ENCODE data around the gene SHC3. TPM values are rescaled to one million over a fixed set of nuclear protein-coding genes. Genes with fewer than 3 reads are reported as not detected.

The SHC3 gene
- total and polyA plus RNA-seq, 12 donors: 5.6 to 56.7 (median 20.9) TPM

- peak in 3 of 7 donors; percentile 58 to 74 (median 71) for DNase-seq
- H3K4me3 ChIP-seq: no peak overlapping the region
- no peaks in the 10 kb centered on the region for H3K36me3 ChIP-seq (replicated peaks in 1 of 2)
- H3K4me1 ChIP-seq (replicated peaks in 1 of 2): peaks cover 42 to 52% of the 10 kb centered on the region in 2 donors
- TF ChIP-seq POLR2A (IDR thresholded peaks at IDR 0.05): no peak
- TF ChIP-seq CTCF (IDR thresholded peaks at IDR 0.05): no peak
- no peaks in the 10 kb centered on the region for H3K9me3 ChIP-seq (replicated peaks in 1 of 3)
- 88 to 98% (median 97%) methylated on average over 3 to 4 of the region's 4 CpGs for WGBS, 4 donors
- intact Hi-C loops (cut with DNase I): no loop called here
- H3K27ac ChIP-seq: peak overlapping the region in 4 of 5 donors; percentile 88 to 92 (median 90)
- H3K27me3 ChIP-seq: no peaks in the 10 kb centered on the region
Measured at GRCh38 chr9:89020754-89021153, 157.9 kb downstream of the SHC3 start.

GRCh38 chr9:89015336-89015735 is 163.3 kb downstream of the SHC3 start:
- peaks cover 0 to under 1% of the 10 kb centered on the region in 2 donors for H3K4me1 ChIP-seq (replicated peaks in 1 of 2)
- intact Hi-C loops (cut with DNase I): loop anchor here (10.0 kb wide), 1 partner anchor 259 kb away; no protein-coding TSS in a partner anchor
- no peak for DNase-seq
- H3K4me3 ChIP-seq: no peak overlapping the region
- H3K36me3 ChIP-seq (replicated peaks in 1 of 2): no peaks in the 10 kb centered on the region
- H3K9me3 ChIP-seq (replicated peaks in 1 of 3): no peaks in the 10 kb centered on the region
- H3K27ac ChIP-seq: no peak overlapping the region
- H3K27me3 ChIP-seq: no peaks in the 10 kb centered on the region
- TF ChIP-seq POLR2A (IDR thresholded peaks at IDR 0.05) (no peak), CTCF (IDR thresholded peaks at IDR 0.05) (no peak)
- WGBS, 4 donors: 91 to 100% (median 96%) methylated on average over 2 of the region's 2 CpGs

- DNase-seq: no peak
Measured at GRCh38 chr9:89014153-89014552, 164.5 kb downstream of the SHC3 start.

GRCh38 chr9:89013660-89014059 is 165.0 kb downstream of the SHC3 start:
- peak in 1 of 7 donors; percentile 11 for DNase-seq
- intact Hi-C loops (cut with DNase I): loop anchor here (10.0 kb wide), 1 partner anchor 261 kb away; no protein-coding TSS in a partner anchor
- H3K4me3 ChIP-seq: no peak overlapping the region
- H3K4me1 ChIP-seq (replicated peaks in 1 of 2): no peaks in the 10 kb centered on the region
- no peaks in the 10 kb centered on the region for H3K9me3 ChIP-seq (replicated peaks in 1 of 3)
- WGBS, 4 donors: 88 to 100% (median 96%) methylated on average over 1 of the region's 1 CpG
- no peaks in the 10 kb centered on the region for H3K36me3 ChIP-seq (replicated peaks in 1 of 2)
- H3K27ac ChIP-seq: no peak overlapping the region
- H3K27me3 ChIP-seq: no peaks in the 10 kb centered on the region
- TF ChIP-seq POLR2A (IDR thresholded peaks at IDR 0.05) (no peak), CTCF (IDR thresholded peaks at IDR 0.05) (no peak)

More at GRCh38 chr9:89014153-89014552, 164.5 kb downstream of the SHC3 start:
- TF ChIP-seq CTCF (IDR thresholded peaks at IDR 0.05): no peak
- TF ChIP-seq POLR2A (IDR thresholded peaks at IDR 0.05): no peak
- H3K27ac ChIP-seq: no peak overlapping the region
- H3K4me1 ChIP-seq (replicated peaks in 1 of 2): no peaks in the 10 kb centered on the region
- intact Hi-C loops (cut with DNase I): loop anchor here (10.0 kb wide), 1 partner anchor 261 kb away; no protein-coding TSS in a partner anchor
- H3K4me3 ChIP-seq: no peak overlapping the region
- H3K36me3 ChIP-seq (replicated peaks in 1 of 2): no peaks in the 10 kb centered on the region
- WGBS, 4 donors: 91 to 97% (median 93%) methylated on average over 6 to 7 of the region's 7 CpGs
- no peaks in the 10 kb centered on the region for H3K9me3 ChIP-seq (replicated peaks in 1 of 3)
- H3K27me3 ChIP-seq: no peaks in the 10 kb centered on the region
